ENCODE data around the gene OTOG.

OTOG gene

GRCh38 chr11:17600316-17601255 is 53.5 kb downstream of the OTOG start:
- POLR2A ChIA-PET: no interaction called here
- CTCF ChIA-PET: interaction anchor here (0.6 to 5.2 kb wide), 11 partner anchors 12 to 506 kb away, joined by 3 to 30 read pairs (median 4); partner anchors contain the start of gene SAAL1
- TF ChIP-seq, protein P1, sequence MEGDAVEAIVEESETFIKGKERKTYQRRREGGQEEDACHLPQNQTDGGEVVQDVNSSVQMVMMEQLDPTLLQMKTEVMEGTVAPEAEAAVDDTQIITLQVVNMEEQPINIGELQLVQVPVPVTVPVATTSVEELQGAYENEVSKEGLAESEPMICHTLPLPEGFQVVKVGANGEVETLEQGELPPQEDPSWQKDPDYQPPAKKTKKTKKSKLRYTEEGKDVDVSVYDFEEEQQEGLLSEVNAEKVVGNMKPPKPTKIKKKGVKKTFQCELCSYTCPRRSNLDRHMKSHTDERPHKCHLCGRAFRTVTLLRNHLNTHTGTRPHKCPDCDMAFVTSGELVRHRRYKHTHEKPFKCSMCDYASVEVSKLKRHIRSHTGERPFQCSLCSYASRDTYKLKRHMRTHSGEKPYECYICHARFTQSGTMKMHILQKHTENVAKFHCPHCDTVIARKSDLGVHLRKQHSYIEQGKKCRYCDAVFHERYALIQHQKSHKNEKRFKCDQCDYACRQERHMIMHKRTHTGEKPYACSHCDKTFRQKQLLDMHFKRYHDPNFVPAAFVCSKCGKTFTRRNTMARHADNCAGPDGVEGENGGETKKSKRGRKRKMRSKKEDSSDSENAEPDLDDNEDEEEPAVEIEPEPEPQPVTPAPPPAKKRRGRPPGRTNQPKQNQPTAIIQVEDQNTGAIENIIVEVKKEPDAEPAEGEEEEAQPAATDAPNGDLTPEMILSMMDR (IDR thresholded peaks at IDR 0.05; ENCODE audit: control extremely low read depth, extremely low read depth, low read depth, missing control alignments): no peak
- DNase-seq (ENCODE audit: extremely low spot score): no peak

DNA sequence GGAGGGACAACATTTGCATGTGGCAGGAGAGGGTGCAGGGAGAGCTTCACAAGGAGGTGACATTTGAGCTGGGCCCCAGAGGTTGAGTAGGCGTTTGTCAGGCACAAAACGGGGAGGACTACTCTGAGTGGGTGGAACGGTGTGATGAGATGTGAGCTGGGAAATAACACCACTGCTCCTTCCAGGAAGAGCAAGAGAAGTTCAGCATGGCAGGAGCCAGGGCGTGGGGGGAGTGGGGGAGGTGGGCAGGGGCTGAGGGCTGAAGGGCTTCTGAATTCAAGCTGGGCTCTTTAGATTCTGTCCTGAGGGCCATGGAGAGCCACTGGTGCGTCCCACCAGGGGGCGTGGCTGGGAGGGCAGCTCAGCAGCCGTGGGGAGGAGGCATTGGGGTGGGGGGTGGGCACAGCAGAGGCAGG is 54.2 kb downstream of the OTOG start:
- no peak for DNase-seq (ENCODE audit: extremely low spot score)
- CTCF ChIA-PET: interaction anchor here (0.6 to 5.2 kb wide), 8 partner anchors 15 to 505 kb away, joined by 3 to 30 read pairs (median 4); partner anchors contain the start of gene SAAL1
- TF ChIP-seq, protein P1 (IDR thresholded peaks at IDR 0.05; ENCODE audit: control extremely low read depth, extremely low read depth, low read depth, missing control alignments): no peak
- POLR2A ChIA-PET: no interaction called here

- TF ChIP-seq, protein P1 (IDR thresholded peaks at IDR 0.05; ENCODE audit: control extremely low read depth, extremely low read depth, low read depth, missing control alignments): no peak
- ChIA-PET CTCF (interaction anchor here (0.7 to 5.2 kb wide), 8 partner anchors 11 to 504 kb away, joined by 3 to 30 read pairs (median 4); partner anchors contain the start of gene SAAL1), POLR2A (no interaction called here)
- DNase-seq (ENCODE audit: extremely low spot score): no peak
Observed at GRCh38 chr11:17601676-17602075, 54.6 kb downstream of the OTOG start.

DNA sequence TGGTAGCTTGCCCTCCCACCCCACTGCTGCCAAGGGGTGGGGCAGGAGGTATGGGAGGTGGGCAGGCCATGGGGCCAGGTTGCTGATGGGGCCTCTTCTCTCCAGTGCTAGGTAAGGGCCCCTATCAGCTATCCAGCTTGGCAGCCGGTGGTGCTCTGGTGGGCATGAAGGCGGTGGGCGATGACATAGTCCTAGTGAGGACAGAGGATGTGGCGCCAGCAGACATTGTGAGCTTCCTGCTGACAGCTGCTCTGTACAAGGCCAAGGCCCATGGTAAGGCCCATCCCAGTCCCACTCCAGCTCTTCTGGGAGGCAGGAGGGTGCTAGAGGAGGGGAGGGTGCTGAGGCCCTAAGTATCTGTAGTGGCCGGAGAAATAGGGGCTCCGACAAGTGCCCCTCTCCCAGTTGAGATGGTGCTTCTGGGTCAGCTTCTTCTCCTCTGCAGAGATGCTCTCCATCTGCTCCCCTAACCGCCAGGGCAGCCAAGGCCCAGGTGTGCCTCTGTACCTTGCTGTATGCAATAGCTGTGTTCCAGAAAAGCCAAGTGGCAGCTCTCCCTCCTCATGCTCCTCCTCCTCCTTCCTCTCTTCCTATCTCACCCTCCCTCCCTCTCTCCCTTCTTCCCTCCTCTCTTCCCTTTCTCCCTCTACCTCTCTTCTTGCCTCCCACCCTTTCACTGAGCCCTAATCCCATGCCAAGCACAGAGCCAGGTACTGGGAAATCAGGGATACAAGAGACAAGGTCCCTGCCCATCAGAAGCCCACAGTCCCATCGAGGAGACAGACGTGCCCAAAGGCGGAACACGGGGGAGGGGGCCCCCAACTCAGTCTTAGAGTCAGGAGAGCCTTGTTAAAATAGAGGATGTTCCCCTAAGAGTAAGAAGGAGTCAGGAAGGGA is 55.3 kb downstream of the OTOG start:
- POLR2A ChIA-PET: no interaction called here
- TF ChIP-seq, protein P1 (IDR thresholded peaks at IDR 0.05; ENCODE audit: control extremely low read depth, extremely low read depth, low read depth, missing control alignments): no peak
- CTCF ChIA-PET: interaction anchor here (0.8 to 5.2 kb wide), 5 partner anchors 10 to 504 kb away, joined by 3 to 30 read pairs (median 3); partner anchors contain the start of gene SAAL1
- no peak for DNase-seq (ENCODE audit: extremely low spot score)

GRCh38 chr11:17603056-17603825 is 56.2 kb downstream of the OTOG start:
- ChIA-PET CTCF (interaction anchor here (5.2 kb wide), 1 partner anchor 376 kb away, joined by 30 read pairs; no protein-coding TSS in a partner anchor), POLR2A (no interaction called here)
- TF ChIP-seq, protein P1 (IDR thresholded peaks at IDR 0.05; ENCODE audit: control extremely low read depth, extremely low read depth, low read depth, missing control alignments): no peak
- no peak for DNase-seq (ENCODE audit: extremely low spot score)

Data from GM10248 (cell line).